ENCODE measurements around the gene ROBO2. TPM values are rescaled to one million over a fixed set of nuclear protein-coding genes. Genes with fewer than 3 reads are reported as not detected.

Gene ROBO2
- total and polyA plus RNA-seq, 2 experiments from 2014 or later, result 1.2 to 14.3 TPM

GRCh38 chr3:77381431-77381830, 341.5 kb downstream of the ROBO2 start:
- 87% methylated on average over 1 of the region's 1 CpG for WGBS (ENCODE audit: low lambda C conversion rate, missing lambda C conversion rate)
- H3K9me3 ChIP-seq (ENCODE audit: low read depth), result no peaks in the 10 kb centered on the region

GRCh38 chr3:77392181-77392580, 352.3 kb downstream of the ROBO2 start:
- TF ChIP-seq, protein P1, sequence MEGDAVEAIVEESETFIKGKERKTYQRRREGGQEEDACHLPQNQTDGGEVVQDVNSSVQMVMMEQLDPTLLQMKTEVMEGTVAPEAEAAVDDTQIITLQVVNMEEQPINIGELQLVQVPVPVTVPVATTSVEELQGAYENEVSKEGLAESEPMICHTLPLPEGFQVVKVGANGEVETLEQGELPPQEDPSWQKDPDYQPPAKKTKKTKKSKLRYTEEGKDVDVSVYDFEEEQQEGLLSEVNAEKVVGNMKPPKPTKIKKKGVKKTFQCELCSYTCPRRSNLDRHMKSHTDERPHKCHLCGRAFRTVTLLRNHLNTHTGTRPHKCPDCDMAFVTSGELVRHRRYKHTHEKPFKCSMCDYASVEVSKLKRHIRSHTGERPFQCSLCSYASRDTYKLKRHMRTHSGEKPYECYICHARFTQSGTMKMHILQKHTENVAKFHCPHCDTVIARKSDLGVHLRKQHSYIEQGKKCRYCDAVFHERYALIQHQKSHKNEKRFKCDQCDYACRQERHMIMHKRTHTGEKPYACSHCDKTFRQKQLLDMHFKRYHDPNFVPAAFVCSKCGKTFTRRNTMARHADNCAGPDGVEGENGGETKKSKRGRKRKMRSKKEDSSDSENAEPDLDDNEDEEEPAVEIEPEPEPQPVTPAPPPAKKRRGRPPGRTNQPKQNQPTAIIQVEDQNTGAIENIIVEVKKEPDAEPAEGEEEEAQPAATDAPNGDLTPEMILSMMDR (IDR thresholded peaks at IDR 0.05; ENCODE audit: poor library complexity), result no peak
- TF ChIP-seq EZH2 (IDR thresholded peaks at IDR 0.05; ENCODE audit: borderline replicate concordance) (no peak), EZH2phosphoT487 (IDR thresholded peaks at IDR 0.05; ENCODE audit: low read depth, severe bottlenecking, unreplicated experiment) (no peak)
- no peaks in the 10 kb centered on the region for H3K4me1 ChIP-seq (ENCODE audit: insufficient read depth)
- no peaks in the 10 kb centered on the region for H4K20me1 ChIP-seq (ENCODE audit: insufficient read depth, poor library complexity, severe bottlenecking)
- H3K27me3 ChIP-seq, result no peaks in the 10 kb centered on the region
- no peaks in the 10 kb centered on the region for H3K9me2 ChIP-seq (replicated peaks; ENCODE audit: insufficient read depth)
- no peaks in the 10 kb centered on the region for H3K36me3 ChIP-seq (replicated peaks; ENCODE audit: insufficient read depth, low read depth)
- DNase-seq (ENCODE audit: low spot score), result no peak
- H3K27ac ChIP-seq, result no peak overlapping the region
- H3K9me3 ChIP-seq (ENCODE audit: low read depth), result no peaks in the 10 kb centered on the region
- H3K79me2 ChIP-seq, result no peaks in the 10 kb centered on the region
- H2AFZ ChIP-seq, result no peak overlapping the region
- WGBS (ENCODE audit: low lambda C conversion rate, missing lambda C conversion rate), result 85% methylated on average over 5 of the region's 5 CpGs
- H3K4me2 ChIP-seq, result no peak overlapping the region
- no peak overlapping the region for H3K4me3 ChIP-seq

More at GRCh38 chr3:77381431-77381830, 341.5 kb downstream of the ROBO2 start:
- TF ChIP-seq EZH2 (IDR thresholded peaks at IDR 0.05; ENCODE audit: borderline replicate concordance) (no peak), EZH2phosphoT487 (IDR thresholded peaks at IDR 0.05; ENCODE audit: low read depth, severe bottlenecking, unreplicated experiment) (no peak)
- TF ChIP-seq, protein P1 (IDR thresholded peaks at IDR 0.05; ENCODE audit: poor library complexity), result no peak
- Histone ChIP-seq H3K27ac (no peak overlapping the region), H3K4me2 (no peak overlapping the region), H3K9me2 (replicated peaks; ENCODE audit: insufficient read depth) (no peaks in the 10 kb centered on the region), H3K4me1 (ENCODE audit: insufficient read depth) (no peaks in the 10 kb centered on the region), H2AFZ (no peak overlapping the region), H3K27me3 (no peaks in the 10 kb centered on the region), H4K20me1 (ENCODE audit: insufficient read depth, poor library complexity, severe bottlenecking) (no peaks in the 10 kb centered on the region), H3K36me3 (replicated peaks; ENCODE audit: insufficient read depth, low read depth) (no peaks in the 10 kb centered on the region), H3K4me3 (no peak overlapping the region), H3K79me2 (no peaks in the 10 kb centered on the region)
- DNase-seq (ENCODE audit: low spot score), result no peak

GRCh38 chr3:77394046-77394445, 354.1 kb downstream of the ROBO2 start:
- Histone ChIP-seq H3K9me2 (replicated peaks; ENCODE audit: insufficient read depth) (no peaks in the 10 kb centered on the region), H3K4me2 (no peak overlapping the region), H3K79me2 (no peaks in the 10 kb centered on the region), H3K36me3 (replicated peaks; ENCODE audit: insufficient read depth, low read depth) (no peaks in the 10 kb centered on the region), H3K27ac (no peak overlapping the region), H3K9me3 (ENCODE audit: low read depth) (no peaks in the 10 kb centered on the region), H2AFZ (no peak overlapping the region), H3K4me1 (ENCODE audit: insufficient read depth) (no peaks in the 10 kb centered on the region), H3K4me3 (no peak overlapping the region), H4K20me1 (ENCODE audit: insufficient read depth, poor library complexity, severe bottlenecking) (no peaks in the 10 kb centered on the region), H3K27me3 (no peaks in the 10 kb centered on the region)
- no peak for DNase-seq (ENCODE audit: low spot score)
- TF ChIP-seq EZH2phosphoT487 (IDR thresholded peaks at IDR 0.05; ENCODE audit: low read depth, severe bottlenecking, unreplicated experiment) (no peak), EZH2 (IDR thresholded peaks at IDR 0.05; ENCODE audit: borderline replicate concordance) (no peak)
- TF ChIP-seq, protein P1 (IDR thresholded peaks at IDR 0.05; ENCODE audit: poor library complexity), result no peak
- WGBS (ENCODE audit: low lambda C conversion rate, missing lambda C conversion rate), result 74% methylated on average over 5 of the region's 5 CpGs

- Histone ChIP-seq H2AFZ (no peak overlapping the region), H3K4me2 (no peak overlapping the region), H3K79me2 (no peaks in the 10 kb centered on the region), H3K27ac (no peak overlapping the region), H3K27me3 (no peaks in the 10 kb centered on the region), H3K9me2 (replicated peaks; ENCODE audit: insufficient read depth) (no peaks in the 10 kb centered on the region), H4K20me1 (ENCODE audit: insufficient read depth, poor library complexity, severe bottlenecking) (no peaks in the 10 kb centered on the region), H3K4me3 (no peak overlapping the region), H3K36me3 (replicated peaks; ENCODE audit: insufficient read depth, low read depth) (no peaks in the 10 kb centered on the region), H3K4me1 (ENCODE audit: insufficient read depth) (no peaks in the 10 kb centered on the region), H3K9me3 (ENCODE audit: low read depth) (no peaks in the 10 kb centered on the region)
- no peak for TF ChIP-seq EZH2phosphoT487 (IDR thresholded peaks at IDR 0.05; ENCODE audit: low read depth, severe bottlenecking, unreplicated experiment)
- TF ChIP-seq, protein P1 (IDR thresholded peaks at IDR 0.05; ENCODE audit: poor library complexity), result no peak
- TF ChIP-seq EZH2 (IDR thresholded peaks at IDR 0.05; ENCODE audit: borderline replicate concordance), result no peak
- DNase-seq (ENCODE audit: low spot score), result no peak
- WGBS (ENCODE audit: low lambda C conversion rate, missing lambda C conversion rate), result 56% methylated on average over 1 of the region's 1 CpG
These were observed 365.0 kb downstream of the ROBO2 start for GRCh38 chr3:77404871-77405270.

Measured in hepatocyte (in vitro differentiated cells).